Activated naive CD4-positive, alpha-beta T cell treated with anti-CD3 and anti-CD28 coated beads, Interleukin-2, amount 50 U/mL, for 24 hours (primary cell): ENCODE data around the gene PLAAT4.
"Not testable (repeated sequence)": the region's sequence is repeated elsewhere in the genome, so short reads cannot be mapped to it uniquely, and the experiment has no call there.

ENCODE experiments used
- H3K27ac Mint-ChIP-seq: one replicate; pipeline ENCODE4 v1.8.0; 2021; ENCODE audit warnings: mild to moderate bottlenecking, mixed read lengths
- H3K27me3 Mint-ChIP-seq: one replicate; pipeline ENCODE4 v1.8.0; 2021; ENCODE audit warnings: mixed read lengths
- H3K36me3 Mint-ChIP-seq: one replicate; pipeline ENCODE4 v1.8.0; 2021; ENCODE audit warnings: mixed read lengths
- H3K4me1 Mint-ChIP-seq: one replicate; pipeline ENCODE4 v1.8.0; 2021; ENCODE audit warnings: mixed read lengths
- H3K4me3 Mint-ChIP-seq: one replicate; pipeline ENCODE4 v1.8.0; 2021; ENCODE audit warnings: mild to moderate bottlenecking, mixed read lengths
- H3K9me3 Mint-ChIP-seq: one replicate; pipeline ENCODE4 v1.8.0; 2021; ENCODE audit warnings: mixed read lengths

PLAAT4 gene

GRCh38 chr11:63528729-63529278 is 7.8 kb upstream of the PLAAT4 start:
- not testable (repeated sequence) for H3K4me3 Mint-ChIP-seq, H3K27me3 Mint-ChIP-seq, H3K36me3 Mint-ChIP-seq, H3K9me3 Mint-ChIP-seq
- Mint-ChIP-seq H3K27ac (peak overlapping the region; percentile 2), H3K4me1 (peaks cover 55% of the 10 kb centered on the region)

- H3K36me3 Mint-ChIP-seq, H3K27me3 Mint-ChIP-seq, H3K4me3 Mint-ChIP-seq, H3K9me3 Mint-ChIP-seq: not testable (repeated sequence)
- Mint-ChIP-seq H3K4me1 (peaks cover 61% of the 10 kb centered on the region), H3K27ac (peak overlapping the region; percentile 88)
These were observed 7.2 kb upstream of the PLAAT4 start for GRCh38 chr11:63529373-63529772.

GRCh38 chr11:63530021-63530420 is 6.6 kb upstream of the PLAAT4 start:
- no peaks in the 10 kb centered on the region for H3K36me3 Mint-ChIP-seq
- H3K27me3 Mint-ChIP-seq, result no peaks in the 10 kb centered on the region
- no peak overlapping the region for H3K4me3 Mint-ChIP-seq
- no peaks in the 10 kb centered on the region for H3K9me3 Mint-ChIP-seq
- H3K4me1 Mint-ChIP-seq, result peaks cover 67% of the 10 kb centered on the region
- H3K27ac Mint-ChIP-seq, result peak overlapping the region; percentile 41

- H3K4me1 Mint-ChIP-seq, result peaks cover 79% of the 10 kb centered on the region
- peak overlapping the region; percentile 93 for H3K27ac Mint-ChIP-seq
- H3K4me3 Mint-ChIP-seq, result peak overlapping the region; percentile 70
- not testable (repeated sequence) for H3K36me3 Mint-ChIP-seq, H3K9me3 Mint-ChIP-seq, H3K27me3 Mint-ChIP-seq
These were observed 5.4 kb upstream of the PLAAT4 start for GRCh38 chr11:63531074-63531792.

GRCh38 chr11:63532117-63532516 is 4.5 kb upstream of the PLAAT4 start:
- no peaks in the 10 kb centered on the region for H3K27me3 Mint-ChIP-seq
- H3K4me1 Mint-ChIP-seq, result peaks cover 86% of the 10 kb centered on the region
- H3K27ac Mint-ChIP-seq, result peak overlapping the region; percentile 15
- peak overlapping the region; percentile 67 for H3K4me3 Mint-ChIP-seq
- H3K36me3 Mint-ChIP-seq, result no peaks in the 10 kb centered on the region
- H3K9me3 Mint-ChIP-seq, result no peaks in the 10 kb centered on the region

GRCh38 chr11:63532799-63533475 is 3.7 kb upstream of the PLAAT4 start:
- H3K4me3 Mint-ChIP-seq, result no peak overlapping the region
- H3K27me3 Mint-ChIP-seq, result no peaks in the 10 kb centered on the region
- no peaks in the 10 kb centered on the region for H3K9me3 Mint-ChIP-seq
- H3K4me1 Mint-ChIP-seq, result peaks cover 89% of the 10 kb centered on the region
- no peaks in the 10 kb centered on the region for H3K36me3 Mint-ChIP-seq
- H3K27ac Mint-ChIP-seq, result no peak overlapping the region

GRCh38 chr11:63534076-63534475 is 2.5 kb upstream of the PLAAT4 start:
- Mint-ChIP-seq H3K27me3 (no peaks in the 10 kb centered on the region), H3K36me3 (no peaks in the 10 kb centered on the region), H3K4me1 (peaks cover 93% of the 10 kb centered on the region), H3K4me3 (peak overlapping the region; percentile 39), H3K27ac (peak overlapping the region; percentile 91), H3K9me3 (no peaks in the 10 kb centered on the region)

- peak overlapping the region; percentile 51 for H3K27ac Mint-ChIP-seq
- no peaks in the 10 kb centered on the region for H3K27me3 Mint-ChIP-seq
- H3K36me3 Mint-ChIP-seq, result no peaks in the 10 kb centered on the region
- H3K4me1 Mint-ChIP-seq, result peaks cover 93% of the 10 kb centered on the region
- peak overlapping the region; percentile 30 for H3K4me3 Mint-ChIP-seq
- no peaks in the 10 kb centered on the region for H3K9me3 Mint-ChIP-seq
These were observed 1.6 kb upstream of the PLAAT4 start for GRCh38 chr11:63534895-63535461.

- H3K4me3 Mint-ChIP-seq, result peak overlapping the region; percentile 83
- H3K27me3 Mint-ChIP-seq, result no peaks in the 10 kb centered on the region
- H3K4me1 Mint-ChIP-seq, result peaks cover 96% of the 10 kb centered on the region
- peak overlapping the region; percentile 94 for H3K27ac Mint-ChIP-seq
- peaks cover 3% of the 10 kb centered on the region for H3K36me3 Mint-ChIP-seq
- no peaks in the 10 kb centered on the region for H3K9me3 Mint-ChIP-seq
These were observed 874 bp upstream of the PLAAT4 start for GRCh38 chr11:63535734-63536133.

GRCh38 chr11:63537293-63538101 is 889 bp downstream of the PLAAT4 start:
- Mint-ChIP-seq H3K36me3 (peaks cover 3% of the 10 kb centered on the region), H3K27me3 (no peaks in the 10 kb centered on the region), H3K27ac (peak overlapping the region; percentile 94), H3K9me3 (no peaks in the 10 kb centered on the region), H3K4me3 (peak overlapping the region; percentile 83), H3K4me1 (peaks cover 92% of the 10 kb centered on the region)

GRCh38 chr11:63542506-63542905 is 5.9 kb downstream of the PLAAT4 start:
- Mint-ChIP-seq H3K27ac (peak overlapping the region; percentile 48), H3K36me3 (peaks cover 16% of the 10 kb centered on the region), H3K4me1 (peaks cover 62% of the 10 kb centered on the region)
- H3K4me3 Mint-ChIP-seq, H3K9me3 Mint-ChIP-seq, H3K27me3 Mint-ChIP-seq: not testable (repeated sequence)

GRCh38 chr11:63543711-63544110 is 7.1 kb downstream of the PLAAT4 start:
- no peaks in the 10 kb centered on the region for H3K27me3 Mint-ChIP-seq
- peaks cover 16% of the 10 kb centered on the region for H3K36me3 Mint-ChIP-seq
- peaks cover 50% of the 10 kb centered on the region for H3K4me1 Mint-ChIP-seq
- no peak overlapping the region for H3K4me3 Mint-ChIP-seq
- H3K9me3 Mint-ChIP-seq, result no peaks in the 10 kb centered on the region
- H3K27ac Mint-ChIP-seq, result peak overlapping the region; percentile 76

GRCh38 chr11:63547061-63547460 is 10.5 kb downstream of the PLAAT4 start:
- H3K27me3 Mint-ChIP-seq, result no peaks in the 10 kb centered on the region
- no peak overlapping the region for H3K4me3 Mint-ChIP-seq
- peaks cover 13% of the 10 kb centered on the region for H3K36me3 Mint-ChIP-seq
- H3K9me3 Mint-ChIP-seq, result no peaks in the 10 kb centered on the region
- H3K4me1 Mint-ChIP-seq, result peaks cover 45% of the 10 kb centered on the region
- peak overlapping the region; percentile 46 for H3K27ac Mint-ChIP-seq

GRCh38 chr11:63548178-63548577 is 11.6 kb downstream of the PLAAT4 start:
- peak overlapping the region; percentile 1 for H3K27ac Mint-ChIP-seq
- no peaks in the 10 kb centered on the region for H3K27me3 Mint-ChIP-seq
- H3K36me3 Mint-ChIP-seq, result peaks cover 13% of the 10 kb centered on the region
- no peak overlapping the region for H3K4me3 Mint-ChIP-seq
- peaks cover 47% of the 10 kb centered on the region for H3K4me1 Mint-ChIP-seq
- no peaks in the 10 kb centered on the region for H3K9me3 Mint-ChIP-seq

- Mint-ChIP-seq H3K27me3 (no peaks in the 10 kb centered on the region), H3K9me3 (no peaks in the 10 kb centered on the region), H3K4me3 (no peak overlapping the region), H3K4me1 (peaks cover 48% of the 10 kb centered on the region), H3K36me3 (peaks cover 10% of the 10 kb centered on the region), H3K27ac (no peak overlapping the region)
These were observed 12.8 kb downstream of the PLAAT4 start for GRCh38 chr11:63549411-63549810.
